Heart right ventricle (tissue), 16 donors: ENCODE measurements around the gene KAT6B. TPM values are rescaled to one million over a fixed set of nuclear protein-coding genes. Genes with fewer than 3 reads are reported as not detected.

Source experiments
- ATAC-seq, 8 donors: fragments of 200-7000 bp; cut with Tn5 transposase; one replicate each; pipeline ENCODE4 v1.9.1; 2020; ENCODE audit warnings: mild to moderate bottlenecking in 8 of 8, moderate library complexity in 8 of 8, moderate number of reproducible peaks in 1 of 8
- DNase-seq, 2 donors: peaks; one replicate each; pipeline ENCODE4 v3.0.0-alpha.2; 2020
- H3K27ac ChIP-seq, 10 donors: fragments of 200-600 bp; sonication (generic) in 2 of 10; one replicate each; pipeline versions ENCODE4 v1.5.0 to v1.8.0; 2020 to 2022; ENCODE audit warnings: mild to moderate bottlenecking in 3 of 10
- H3K27me3 ChIP-seq, 7 donors: fragments of 200-600 bp; one replicate each; pipeline ENCODE4 v1.8.0; 2021 to 2022; ENCODE audit warnings: mild to moderate bottlenecking in 2 of 7
- H3K36me3 ChIP-seq, 9 donors: fragments of 200-600 bp; sonication (generic) in 1 of 9; one replicate each; pipeline versions ENCODE4 v1.5.0 to v1.8.0; 2020 to 2022; ENCODE audit warnings: mild to moderate bottlenecking in 2 of 9
- H3K4me1 ChIP-seq, 9 donors: fragments of 200-600 bp; sonication (generic) in 1 of 9; one replicate each; pipeline versions ENCODE4 v1.5.0 to v1.8.0; 2020 to 2022; ENCODE audit warnings: mild to moderate bottlenecking in 4 of 9
- H3K4me3 ChIP-seq, 10 donors: fragments of 200-600 bp; sonication (generic) in 2 of 10; one replicate each; pipeline versions ENCODE4 v1.5.0 to v1.8.0; 2020 to 2022; ENCODE audit warnings: mild to moderate bottlenecking in 7 of 10, moderate library complexity in 2 of 10
- H3K9me3 ChIP-seq, 11 donors: fragments of 200-600 bp in 10 of 11; sonication (generic) in 2 of 11; one replicate each; pipeline versions ENCODE4 v1.5.0 to v1.8.0; 2013 to 2022; ENCODE audit warnings: mild to moderate bottlenecking in 2 of 11, control low read depth in 1 of 11, moderate library complexity in 1 of 11
- WGBS, 2 donors: extraction: QIAGEN DNeasy Blood & Tissue Kit; methylation state at CpG; one replicate each; pipeline ENCODE4 v1.1.7; 2013; ENCODE audit warnings: inconsistent platforms in 1 of 2; 5-methylcytosine and 5-hydroxymethylcytosine counted together
- intact Hi-C, 10 donors: fragments of 100-400 bp; cut with DNase I; formaldehyde crosslinking; loops; one replicate each; pipeline versions ENCODE4 v1.11.1 to v1.14.2; 2022
- polyA plus RNA-seq, 2 donors: library from polyadenylated mRNA; stranded (reverse); fragments of 200-250 nt; gene quantifications; one replicate each; pipeline ENCODE4 v1.2.3, GENCODE V29; 2013
- total RNA-seq, 10 donors: library from RNA; stranded (reverse); fragmentation: NEBNext Ultra II Directional in 3 of 10; extraction: Animal tissue kit (Norgen Biotek cat#: 25700) in 3 of 10; gene quantifications; one replicate each; pipeline versions ENCODE4 v1.2.1 to v1.2.4, GENCODE V29; 2021 to 2023
- TF ChIP-seq, protein P1 (sequence below), 9 donors: fragments of 200-600 bp; sonication (generic) in 2 of 9; IDR thresholded peaks; one replicate each; pipeline versions ENCODE4 v1.5.0 to v1.8.0; 2021 to 2022; ENCODE audit warnings: antibody characterized with exemption in 9 of 9, mild to moderate bottlenecking in 5 of 9, moderate library complexity in 1 of 9
- donor health status: Arrhythmogenic right ventricular cardiomyopathy.
- donor health status: ischemic (EF 13 %, LVEDD 7.1; RV severe dilation, severe dysfunction).
- donor health status: healthy with polysubstance abuse.
- donor health status: DM: no; HTN: yes; CAD: no.
- donor health status: DM: no; HTN: no; CAD: no.
- donor health status: ischemic (EF 25% LVEDD 6.9; RV normal size, moderate dysfunction).
- donor health status: ischemic (EF 25% LVEDD 5.7; RV mildly dilated, moderate dysfunction).
- donor health status: healthy.
- donor health status: DM: yes; HTN: yes; CAD: no.
- donor health status: Ischemic cardiomyopathy.
- donor health status: ischemic (EF 35%, LVEDD 5.7; RV mildly dilated, moderate dysfunction).
- donor health status: nonischemic (EF 11% LVEDD 7.7; RV severe dilation, severe dysfunction).
- donor health status: DM: yes; HTN: yes; CAD: no.
- donor health status: PGD.
- donor health status: ischemic (EF 29% LVEDD 5.4; RV normal size, mild dysfunction).
- donor health status: nonischemic (EF 23%, LVEDD 6.1; RV moderate dilation, normal function).

The KAT6B gene
- total and polyA plus RNA-seq, 12 donors = 3.4 to 58.4 (median 46.5) TPM

DNA sequence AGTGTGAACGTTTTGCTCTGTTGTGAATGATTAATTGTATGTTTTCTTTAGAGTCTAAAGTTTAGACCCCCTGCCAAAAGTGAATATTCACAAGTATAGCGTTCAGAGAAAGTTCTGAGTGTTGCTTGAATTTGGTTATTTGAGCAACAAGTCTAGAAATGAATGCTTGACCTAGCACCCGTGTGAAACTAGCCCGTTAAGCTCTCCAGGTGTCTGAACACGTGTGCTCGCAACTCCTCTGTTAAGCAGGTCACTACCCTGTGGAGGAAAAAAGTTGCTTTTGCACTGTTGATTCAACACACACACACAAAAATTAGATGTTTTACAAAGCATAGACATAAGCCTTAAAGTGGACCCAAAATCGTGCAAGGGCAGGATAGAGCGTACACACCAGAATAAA, 206.4 kb downstream of the KAT6B start:
- ATAC-seq (no peak), DNase-seq (no peak)
- intact Hi-C loops = loop anchor here in 2 of 10 donors (10.0 kb wide), 2 partner anchors 62 to 768 kb away; a partner anchor contains a TSS
- TF ChIP-seq, protein P1, sequence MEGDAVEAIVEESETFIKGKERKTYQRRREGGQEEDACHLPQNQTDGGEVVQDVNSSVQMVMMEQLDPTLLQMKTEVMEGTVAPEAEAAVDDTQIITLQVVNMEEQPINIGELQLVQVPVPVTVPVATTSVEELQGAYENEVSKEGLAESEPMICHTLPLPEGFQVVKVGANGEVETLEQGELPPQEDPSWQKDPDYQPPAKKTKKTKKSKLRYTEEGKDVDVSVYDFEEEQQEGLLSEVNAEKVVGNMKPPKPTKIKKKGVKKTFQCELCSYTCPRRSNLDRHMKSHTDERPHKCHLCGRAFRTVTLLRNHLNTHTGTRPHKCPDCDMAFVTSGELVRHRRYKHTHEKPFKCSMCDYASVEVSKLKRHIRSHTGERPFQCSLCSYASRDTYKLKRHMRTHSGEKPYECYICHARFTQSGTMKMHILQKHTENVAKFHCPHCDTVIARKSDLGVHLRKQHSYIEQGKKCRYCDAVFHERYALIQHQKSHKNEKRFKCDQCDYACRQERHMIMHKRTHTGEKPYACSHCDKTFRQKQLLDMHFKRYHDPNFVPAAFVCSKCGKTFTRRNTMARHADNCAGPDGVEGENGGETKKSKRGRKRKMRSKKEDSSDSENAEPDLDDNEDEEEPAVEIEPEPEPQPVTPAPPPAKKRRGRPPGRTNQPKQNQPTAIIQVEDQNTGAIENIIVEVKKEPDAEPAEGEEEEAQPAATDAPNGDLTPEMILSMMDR (IDR thresholded peaks at IDR 0.05) = no peak
- peak overlapping the region in 3 of 10 donors; percentile 18 to 79 (median 67) for H3K27ac ChIP-seq
- H3K36me3 ChIP-seq = peaks cover 0 to 36% (median 21%) of the 10 kb centered on the region in 9 donors
- H3K4me1 ChIP-seq = peaks cover 0 to 25% (median 14%) of the 10 kb centered on the region in 9 donors
- no peaks in the 10 kb centered on the region for H3K27me3 ChIP-seq
- no peaks in the 10 kb centered on the region for H3K9me3 ChIP-seq
- H3K4me3 ChIP-seq = no peak overlapping the region
- WGBS, 2 donors = 95 to 97% methylated on average over 8 of the region's 8 CpGs

- H3K36me3 ChIP-seq = peaks cover 0 to 29% (median 18%) of the 10 kb centered on the region in 9 donors
- 75 to 82% methylated on average over 15 of the region's 15 CpGs for WGBS, 2 donors
- no peak overlapping the region for H3K4me3 ChIP-seq
- H3K9me3 ChIP-seq = no peaks in the 10 kb centered on the region
- peaks cover 0 to 32% (median 15%) of the 10 kb centered on the region in 9 donors for H3K4me1 ChIP-seq
- intact Hi-C loops = loop anchor here in 2 of 10 donors (10.0 kb wide), 2 partner anchors 61 to 769 kb away; a partner anchor contains a TSS
- TF ChIP-seq, protein P1 (IDR thresholded peaks at IDR 0.05) = no peak
- DNase-seq (peak; percentile 45 to 51), ATAC-seq (peak; percentile 26 to 84 (median 70))
- H3K27ac ChIP-seq = peak overlapping the region in 7 of 10 donors; percentile 18 to 79 (median 57)
- H3K27me3 ChIP-seq = no peaks in the 10 kb centered on the region
Measured at GRCh38 chr10:75033399-75034130, 207.2 kb downstream of the KAT6B start.

GRCh38 chr10:75034131-75034512, 207.7 kb downstream of the KAT6B start:
- TF ChIP-seq, protein P1 (IDR thresholded peaks at IDR 0.05) = no peak
- Histone ChIP-seq H3K9me3 (no peaks in the 10 kb centered on the region), H3K27me3 (no peaks in the 10 kb centered on the region), H3K4me3 (no peak overlapping the region), H3K4me1 (peaks cover 0 to 37% (median 15%) of the 10 kb centered on the region in 9 donors), H3K36me3 (peaks cover 0 to 23% (median 18%) of the 10 kb centered on the region in 9 donors), H3K27ac (peak overlapping the region in 6 of 10 donors; percentile 18 to 79 (median 62))
- 57 to 68% methylated on average over 5 of the region's 5 CpGs for WGBS, 2 donors
- DNase-seq (no peak), ATAC-seq (peak in 5 of 8 donors; percentile 24 to 67 (median 43))
- intact Hi-C loops = loop anchor here in 2 of 10 donors (10.0 kb wide), 2 partner anchors 61 to 769 kb away; a partner anchor contains a TSS

DNA sequence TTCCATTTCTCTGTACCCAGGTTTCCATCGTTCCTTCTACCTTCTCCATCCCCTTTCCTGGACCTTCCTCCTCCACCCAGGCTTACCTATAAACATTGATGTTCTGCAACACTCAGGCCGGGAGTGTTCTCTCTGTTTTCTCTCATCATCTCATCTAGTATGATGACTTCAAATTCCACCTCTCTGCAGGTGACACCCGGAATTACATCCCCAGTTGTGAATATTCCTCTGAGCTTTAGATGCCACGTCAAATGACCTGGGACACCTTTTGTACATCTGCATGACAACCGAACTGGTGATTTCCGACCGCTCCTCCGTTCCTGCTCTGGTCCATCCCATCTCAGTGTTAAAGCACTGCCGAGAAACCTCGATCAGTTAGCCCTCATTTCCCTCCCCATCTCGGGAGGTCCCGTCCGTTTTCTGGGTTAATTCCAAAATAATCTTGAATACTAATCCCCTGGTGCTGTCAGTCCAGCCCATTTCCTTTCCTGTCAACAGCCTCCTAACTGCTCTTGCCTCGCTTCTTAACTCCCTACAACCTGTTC, 208.4 kb downstream of the KAT6B start:
- no peak for DNase-seq
- Histone ChIP-seq H3K4me3 (no peak overlapping the region), H3K4me1 (peaks cover 0 to 37% (median 15%) of the 10 kb centered on the region in 9 donors), H3K27me3 (no peaks in the 10 kb centered on the region), H3K36me3 (peaks cover 0 to 16% (median 11%) of the 10 kb centered on the region in 9 donors), H3K9me3 (no peaks in the 10 kb centered on the region), H3K27ac (peak overlapping the region in 5 of 10 donors; percentile 18 to 79 (median 57))
- TF ChIP-seq, protein P1 (IDR thresholded peaks at IDR 0.05) = no peak
- 46 to 61% methylated on average over 14 of the region's 14 CpGs for WGBS, 2 donors
- ATAC-seq = peak in 5 of 8 donors; percentile 10 to 29 (median 20)
- intact Hi-C loops = loop anchor here in 4 of 10 donors (5.0 to 10.0 kb wide), 3 partner anchors 60 to 770 kb away; a partner anchor contains a TSS
